ENCODE measurements around the gene GLTP. TPM values are rescaled to one million over a fixed set of nuclear protein-coding genes. Genes with fewer than 3 reads are reported as not detected.

Gene GLTP
- total and polyA plus RNA-seq, 2 experiments from 2014 or later = 28.4 to 33.4 TPM

- WGBS (ENCODE audit: low lambda C conversion rate, missing lambda C conversion rate) = 95% methylated on average over 7 of the region's 7 CpGs
- Histone ChIP-seq H2AFZ (no peak overlapping the region), H3K4me1 (ENCODE audit: insufficient read depth) (no peaks in the 10 kb centered on the region), H3K27me3 (no peaks in the 10 kb centered on the region), H3K4me3 (no peak overlapping the region), H3K4me2 (peak overlapping the region; percentile 76), H3K9me3 (ENCODE audit: low read depth) (no peaks in the 10 kb centered on the region), H3K9me2 (replicated peaks; ENCODE audit: insufficient read depth) (no peaks in the 10 kb centered on the region), H3K79me2 (no peaks in the 10 kb centered on the region), H3K36me3 (replicated peaks; ENCODE audit: insufficient read depth, low read depth) (no peaks in the 10 kb centered on the region), H4K20me1 (ENCODE audit: insufficient read depth, poor library complexity, severe bottlenecking) (no peaks in the 10 kb centered on the region), H3K27ac (no peak overlapping the region)
- no peak for DNase-seq (ENCODE audit: low spot score)
- TF ChIP-seq EZH2 (IDR thresholded peaks at IDR 0.05; ENCODE audit: borderline replicate concordance) (no peak), EZH2phosphoT487 (IDR thresholded peaks at IDR 0.05; ENCODE audit: low read depth, severe bottlenecking, unreplicated experiment) (no peak), CTCF (IDR thresholded peaks at IDR 0.05; ENCODE audit: poor library complexity) (no peak)
These were observed 34.5 kb downstream of the GLTP start for GRCh38 chr12:109845824-109846205.

GRCh38 chr12:109844983-109845823 lies 35.1 kb downstream of the GLTP start:
- WGBS (ENCODE audit: low lambda C conversion rate, missing lambda C conversion rate) = 12% methylated on average over 30 of the region's 30 CpGs
- H3K4me2 ChIP-seq = peak overlapping the region; percentile 76
- no peaks in the 10 kb centered on the region for H3K9me2 ChIP-seq (replicated peaks; ENCODE audit: insufficient read depth)
- no peaks in the 10 kb centered on the region for H3K27me3 ChIP-seq
- no peaks in the 10 kb centered on the region for H3K9me3 ChIP-seq (ENCODE audit: low read depth)
- peak; percentile 99 for TF ChIP-seq CTCF (IDR thresholded peaks at IDR 0.05; ENCODE audit: poor library complexity)
- TF ChIP-seq EZH2phosphoT487 (IDR thresholded peaks at IDR 0.05; ENCODE audit: low read depth, severe bottlenecking, unreplicated experiment) = no peak
- H3K27ac ChIP-seq = no peak overlapping the region
- no peaks in the 10 kb centered on the region for H3K36me3 ChIP-seq (replicated peaks; ENCODE audit: insufficient read depth, low read depth)
- peak overlapping the region; percentile 73 for H2AFZ ChIP-seq
- no peaks in the 10 kb centered on the region for H3K4me1 ChIP-seq (ENCODE audit: insufficient read depth)
- DNase-seq (ENCODE audit: low spot score) = peak; percentile 94
- no peaks in the 10 kb centered on the region for H4K20me1 ChIP-seq (ENCODE audit: insufficient read depth, poor library complexity, severe bottlenecking)
- H3K4me3 ChIP-seq = no peak overlapping the region
- no peaks in the 10 kb centered on the region for H3K79me2 ChIP-seq

GRCh38 chr12:109844091-109844490 lies 36.2 kb downstream of the GLTP start:
- Histone ChIP-seq H3K4me3 (no peak overlapping the region), H4K20me1 (ENCODE audit: insufficient read depth, poor library complexity, severe bottlenecking) (no peaks in the 10 kb centered on the region), H3K9me2 (replicated peaks; ENCODE audit: insufficient read depth) (no peaks in the 10 kb centered on the region), H3K79me2 (no peaks in the 10 kb centered on the region), H3K27ac (no peak overlapping the region), H3K4me2 (no peak overlapping the region), H3K4me1 (ENCODE audit: insufficient read depth) (no peaks in the 10 kb centered on the region), H3K36me3 (replicated peaks; ENCODE audit: insufficient read depth, low read depth) (no peaks in the 10 kb centered on the region), H2AFZ (no peak overlapping the region), H3K9me3 (ENCODE audit: low read depth) (no peaks in the 10 kb centered on the region), H3K27me3 (no peaks in the 10 kb centered on the region)
- no peak for DNase-seq (ENCODE audit: low spot score)
- WGBS (ENCODE audit: low lambda C conversion rate, missing lambda C conversion rate) = 79% methylated on average over 5 of the region's 5 CpGs
- no peak for TF ChIP-seq EZH2 (IDR thresholded peaks at IDR 0.05; ENCODE audit: borderline replicate concordance)
- TF ChIP-seq EZH2phosphoT487 (IDR thresholded peaks at IDR 0.05; ENCODE audit: low read depth, severe bottlenecking, unreplicated experiment) = no peak
- no peak for TF ChIP-seq CTCF (IDR thresholded peaks at IDR 0.05; ENCODE audit: poor library complexity)
